CD1c-positive myeloid dendritic cell (primary cell): Measurements from ENCODE around the gene MAFF.
A peak's percentile ranks its signal among the peaks of the same experiment; 100 is the strongest.

Experiments used
- DNase-seq: peaks from one replicate; pipeline ENCODE4 v3.0.0-alpha.2; 2016; ENCODE audit errors: extremely low spot score

MAFF gene

DNA sequence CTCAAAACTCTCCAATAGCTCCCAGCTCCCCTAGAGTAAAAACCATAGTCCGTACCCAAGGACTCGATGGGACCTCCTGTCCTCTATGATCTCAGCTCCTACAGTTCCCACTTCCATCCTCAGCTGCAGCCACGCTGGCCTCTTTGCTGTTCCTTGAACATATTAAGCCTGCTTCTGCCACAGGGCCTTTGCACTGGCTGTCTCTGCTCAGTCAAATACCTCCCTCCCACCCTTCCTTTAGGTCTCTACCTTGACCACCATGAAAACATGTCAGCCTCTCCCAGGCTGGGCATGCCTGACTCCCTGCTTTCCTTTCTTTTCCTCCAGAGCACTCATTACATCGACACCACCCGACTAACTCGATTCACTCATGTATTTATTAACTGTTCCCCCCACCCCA lies 46.5 kb downstream of the MAFF start:
- DNase-seq, result no peak

GRCh38 chr22:38249301-38249700 lies 47.5 kb downstream of the MAFF start:
- DNase-seq, result no peak

- no peak for DNase-seq
Measured at GRCh38 chr22:38249803-38250642, 48.2 kb downstream of the MAFF start.

DNA sequence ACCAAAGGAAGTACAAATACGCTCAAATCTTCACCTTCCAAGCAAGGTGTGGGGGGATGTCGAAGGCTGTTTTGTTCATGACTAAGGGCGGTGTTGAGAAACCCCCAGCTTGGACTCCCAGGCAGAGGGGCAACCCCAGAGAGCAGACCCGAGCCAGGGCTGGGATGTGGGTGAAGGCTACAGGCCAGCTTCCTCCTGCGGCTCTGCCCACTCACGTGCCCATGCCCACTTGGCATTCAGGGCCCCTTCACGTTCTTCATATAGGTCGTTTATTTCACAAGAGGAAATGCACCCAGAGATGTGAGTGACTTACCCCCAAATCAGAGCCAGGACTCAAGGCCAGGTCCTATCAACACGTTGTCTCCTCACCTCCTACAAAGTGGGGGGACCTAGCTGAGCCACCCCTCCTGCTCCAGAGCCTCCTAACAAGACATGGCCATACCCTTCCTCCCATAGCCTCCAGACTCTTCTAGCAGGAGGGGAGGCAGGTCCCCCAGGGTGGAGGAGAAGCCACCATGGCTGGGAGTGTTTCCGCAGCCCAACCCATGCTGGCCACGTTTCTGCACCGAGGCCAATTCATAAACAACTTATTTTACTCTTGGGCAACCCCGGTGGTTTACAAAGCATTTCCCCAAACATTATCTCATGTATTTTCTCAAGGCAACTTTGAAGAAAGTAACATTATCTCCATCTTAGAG lies 49.0 kb downstream of the MAFF start:
- no peak for DNase-seq

- no peak for DNase-seq
Measured at GRCh38 chr22:38251341-38251692, 49.5 kb downstream of the MAFF start.

DNA sequence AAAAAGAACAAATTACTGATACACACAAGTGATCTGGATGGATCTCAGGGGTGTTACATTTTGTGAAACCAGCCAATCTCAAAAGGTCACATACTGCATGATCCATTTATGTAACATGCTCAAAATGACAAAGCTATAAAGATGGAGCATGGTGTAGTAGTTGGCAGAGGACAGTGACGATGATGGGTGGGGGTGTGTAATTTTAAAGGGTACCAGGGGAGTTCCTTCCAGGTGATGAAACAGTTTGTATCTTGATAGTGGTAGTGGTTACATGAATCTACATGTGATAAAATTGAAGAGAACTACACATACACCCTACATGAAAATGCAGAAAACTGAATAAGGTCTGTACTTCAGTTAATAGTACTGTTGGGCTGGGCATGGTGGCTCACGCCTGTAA lies 53.9 kb downstream of the MAFF start:
- DNase-seq, result no peak

- no peak for DNase-seq
Measured at GRCh38 chr22:38257181-38257580, 55.4 kb downstream of the MAFF start.

DNA sequence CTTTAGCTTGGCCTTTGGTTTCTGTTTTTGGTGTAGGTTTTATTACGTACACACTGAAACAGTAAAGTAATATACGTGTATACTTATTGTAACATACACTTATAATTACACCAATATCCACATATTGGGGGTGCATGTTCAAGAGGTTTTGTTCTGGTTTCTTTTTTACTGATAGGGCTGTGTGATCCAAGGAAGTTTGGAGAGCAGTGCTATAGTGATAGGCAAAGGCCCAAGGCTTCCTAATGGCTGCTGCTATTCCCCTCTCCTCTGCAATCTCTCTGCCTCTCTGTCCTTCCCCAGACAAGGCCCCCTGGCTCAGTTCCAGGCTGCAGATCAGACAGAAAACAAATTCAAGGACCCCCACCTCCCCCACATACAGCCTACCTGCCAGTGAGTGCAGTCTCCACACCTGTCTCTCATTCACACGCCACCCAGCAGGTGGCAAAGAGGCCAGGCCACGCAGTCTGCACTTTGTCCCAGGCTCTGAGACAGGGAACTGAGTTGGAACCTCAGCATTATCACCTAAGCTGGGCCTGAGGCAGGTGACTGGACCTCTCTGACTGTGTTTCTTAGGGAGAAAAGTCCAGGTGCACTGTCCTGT lies 56.0 kb downstream of the MAFF start:
- no peak for DNase-seq

GRCh38 chr22:38258895-38259294 lies 57.1 kb downstream of the MAFF start:
- no peak for DNase-seq

GRCh38 chr22:38259370-38259769 lies 57.6 kb downstream of the MAFF start:
- DNase-seq, result no peak

DNA sequence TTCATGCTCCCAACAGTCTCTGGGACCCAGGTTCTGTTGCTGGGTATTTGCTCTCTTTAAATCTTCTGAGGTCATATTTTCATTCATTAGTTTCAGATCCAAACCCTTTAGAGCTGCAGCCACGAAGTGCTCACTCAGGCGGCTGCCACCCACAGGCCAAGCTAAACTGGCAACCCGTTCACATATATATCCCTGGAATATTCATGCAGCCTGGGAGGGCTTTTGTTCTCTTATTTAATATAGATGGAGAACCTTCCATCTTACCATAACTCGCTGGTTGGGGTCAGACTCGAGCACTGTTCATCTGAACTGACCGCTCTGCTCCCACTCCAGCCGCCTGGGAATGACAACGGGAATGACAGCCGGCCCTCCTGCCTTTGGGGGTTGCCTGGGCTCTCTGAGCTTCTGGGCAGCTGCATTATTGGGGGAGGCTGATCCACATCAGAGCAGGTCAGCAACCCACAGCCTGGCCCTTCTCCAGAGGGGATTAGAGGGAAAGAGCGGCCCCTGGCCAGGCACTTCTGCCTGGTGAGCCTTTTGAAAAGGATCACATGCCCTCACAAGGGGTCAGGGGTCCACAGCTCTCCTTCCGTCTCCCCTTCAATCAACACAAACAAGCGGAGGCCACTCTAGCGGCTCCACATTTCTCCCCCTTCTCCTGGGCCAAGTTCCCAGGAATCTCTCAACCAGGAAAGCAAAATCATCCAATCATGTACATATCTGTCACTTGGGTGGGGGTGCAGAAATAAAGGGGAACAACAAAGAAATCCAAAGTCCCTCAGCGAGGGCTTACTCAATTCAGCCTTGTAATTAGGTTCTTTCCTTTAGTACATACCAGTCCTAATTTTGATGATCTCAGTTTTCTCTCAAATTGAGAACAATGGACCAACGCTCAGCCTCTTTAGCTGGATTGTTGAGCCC lies 59.2 kb downstream of the MAFF start:
- DNase-seq, result peak; percentile 28

GRCh38 chr22:38262051-38262795 lies 60.4 kb downstream of the MAFF start:
- peak; percentile 55 for DNase-seq

GRCh38 chr22:38264322-38264843 lies 62.6 kb downstream of the MAFF start:
- DNase-seq, result no peak
